T-helper 1 cell (primary cell): ENCODE results near the gene ICA1.

ENCODE experiments used
- DNase-seq, 5 donors: peaks; one replicate each; pipeline ENCODE4 v3.0.0-alpha.2; 2012 to 2020

Gene ICA1

GRCh38 chr7:8157296-8157695, 104.7 kb downstream of the ICA1 start:
- DNase-seq = no peak

DNA sequence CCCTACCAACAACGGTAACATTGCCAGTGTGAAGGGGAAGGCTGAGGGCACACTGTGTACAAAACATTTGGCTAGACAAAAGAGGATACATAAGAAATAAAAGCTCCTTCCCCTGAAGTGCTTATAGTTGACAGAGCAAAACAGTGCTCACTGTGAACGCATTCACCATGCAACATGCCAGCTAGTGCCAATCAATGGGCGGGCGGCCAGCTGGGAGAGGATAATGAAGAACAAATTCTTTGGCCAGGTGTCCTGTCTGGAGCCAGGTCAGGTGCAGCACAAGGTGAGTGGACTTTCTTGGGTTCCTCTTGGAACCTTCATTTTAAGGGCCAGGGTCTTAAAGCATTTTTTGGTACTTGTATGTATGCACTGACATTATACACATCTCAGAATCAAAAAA, 106.1 kb downstream of the ICA1 start:
- no peak for DNase-seq

GRCh38 chr7:8154272-8154671, 107.7 kb downstream of the ICA1 start:
- no peak for DNase-seq

GRCh38 chr7:8152489-8153192, 109.3 kb downstream of the ICA1 start:
- DNase-seq = no peak

DNA sequence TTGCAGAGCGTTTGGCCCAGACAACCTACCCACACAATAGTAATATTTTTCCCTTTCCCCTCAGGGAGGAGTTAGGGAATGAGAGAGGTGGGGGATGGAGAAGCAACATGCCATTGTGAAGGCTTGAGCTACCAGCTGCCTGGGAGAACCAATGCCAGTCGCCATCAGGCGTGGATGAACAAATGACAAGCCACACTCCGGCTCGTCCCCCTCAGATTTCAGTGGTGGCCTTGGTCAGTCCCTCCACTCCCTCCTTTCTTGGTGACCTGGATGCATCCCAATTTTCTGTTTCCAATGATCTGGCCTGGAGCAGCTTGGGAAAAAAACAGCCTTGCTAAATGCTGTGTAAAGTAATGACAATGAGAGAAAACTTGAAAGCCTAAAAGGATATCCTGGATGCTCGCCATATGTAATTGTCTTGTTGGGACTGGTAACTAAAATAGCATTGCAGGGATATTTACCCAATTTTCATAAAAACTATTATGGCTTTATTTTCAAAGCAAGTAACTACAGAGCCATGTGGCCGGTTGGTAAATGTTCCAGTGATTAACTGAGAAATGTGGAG, 110.7 kb downstream of the ICA1 start:
- DNase-seq = no peak

DNA sequence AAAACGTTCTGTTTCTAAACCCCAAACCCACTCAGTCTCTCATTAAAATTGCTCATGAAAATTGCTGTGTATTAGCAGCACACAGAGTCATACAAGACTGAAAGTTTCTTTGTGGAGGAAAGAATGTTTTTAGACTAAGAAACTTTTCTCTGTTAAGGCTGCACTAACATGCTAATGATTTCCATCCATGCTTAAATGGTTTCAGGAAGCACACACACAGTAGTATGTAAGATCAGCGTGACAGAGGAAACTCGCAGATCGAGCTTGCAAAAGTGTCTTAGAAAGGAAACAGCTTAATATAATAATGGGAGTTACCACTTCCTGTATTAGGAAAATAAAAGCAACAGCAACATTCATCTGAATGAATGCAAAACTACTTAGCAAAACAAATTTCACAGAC, 112.7 kb downstream of the ICA1 start:
- DNase-seq = peak in 1 of 5 donors; percentile 34

GRCh38 chr7:8147760-8148463, 114.1 kb downstream of the ICA1 start:
- DNase-seq = no peak

GRCh38 chr7:8146788-8147413, 115.1 kb downstream of the ICA1 start:
- DNase-seq = no peak

DNA sequence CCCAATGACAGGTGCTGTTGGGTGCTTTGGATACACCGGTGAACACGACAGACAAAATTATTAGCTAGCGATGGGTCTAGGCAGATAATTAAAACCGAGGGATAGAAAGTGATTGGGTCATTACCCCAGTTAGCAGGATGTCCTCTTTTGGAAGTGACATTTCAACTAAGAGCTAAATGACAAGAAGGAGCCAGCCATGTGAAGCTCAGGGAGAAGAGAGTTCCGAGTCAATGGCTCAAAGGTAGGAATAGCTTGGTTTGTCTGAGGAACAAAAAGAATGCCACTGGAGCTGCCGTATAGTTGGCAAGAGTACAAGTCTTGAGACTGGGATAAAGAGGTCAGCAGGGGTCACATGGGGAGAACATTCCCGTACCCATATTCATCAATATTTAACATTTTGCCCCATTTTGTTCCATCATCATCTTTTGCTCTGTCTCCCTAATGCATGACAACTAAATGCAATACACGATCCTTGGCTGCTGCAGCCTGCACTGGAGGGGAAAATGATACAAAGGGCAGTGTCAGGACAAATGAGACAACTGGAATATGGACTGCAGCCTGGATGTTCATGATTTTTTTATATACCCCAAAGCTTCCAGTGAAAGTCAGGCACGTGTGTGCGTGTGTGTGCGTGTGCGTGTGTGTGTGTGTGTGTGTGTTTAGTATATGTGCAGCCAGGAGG, 115.7 kb downstream of the ICA1 start:
- no peak for DNase-seq

DNA sequence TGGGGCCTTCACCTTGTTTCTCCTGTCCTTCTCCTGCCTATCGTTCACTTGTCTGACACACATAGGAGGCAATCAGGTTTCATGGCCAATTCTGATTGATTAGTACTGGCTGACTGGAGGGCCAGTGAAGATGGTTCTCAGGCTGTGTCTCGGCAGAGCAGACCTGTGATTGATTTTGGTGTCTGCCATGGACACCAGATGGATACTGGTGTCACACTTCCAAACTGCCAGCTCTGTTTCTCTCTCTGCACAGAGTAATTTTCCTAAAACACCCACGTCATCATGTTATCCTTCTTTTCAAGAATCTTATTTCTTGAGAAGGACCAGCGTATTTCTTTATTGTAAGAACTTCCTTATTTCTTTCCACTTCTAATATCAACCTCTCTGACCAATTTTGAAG, 117.1 kb downstream of the ICA1 start:
- no peak for DNase-seq

GRCh38 chr7:8143151-8143874, 118.7 kb downstream of the ICA1 start:
- DNase-seq = no peak

DNA sequence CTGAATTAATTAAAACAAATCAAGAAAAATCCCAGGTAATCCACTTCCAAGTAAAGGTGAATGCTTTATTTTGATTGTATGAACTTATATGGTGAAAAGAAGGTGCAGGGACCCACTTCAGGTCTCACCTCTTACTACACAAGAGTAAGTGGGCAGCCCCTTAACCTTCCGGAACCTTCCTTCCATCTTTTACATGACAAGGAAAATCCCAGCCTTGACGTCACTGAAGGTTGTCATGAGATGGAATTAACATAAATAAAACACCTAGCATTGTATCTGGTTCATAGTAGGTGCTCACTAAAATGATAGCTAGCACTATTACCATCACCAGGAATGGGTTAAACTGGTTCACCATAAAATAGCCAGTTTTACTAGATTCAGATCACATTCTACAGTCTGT, 119.5 kb downstream of the ICA1 start:
- DNase-seq = no peak

DNA sequence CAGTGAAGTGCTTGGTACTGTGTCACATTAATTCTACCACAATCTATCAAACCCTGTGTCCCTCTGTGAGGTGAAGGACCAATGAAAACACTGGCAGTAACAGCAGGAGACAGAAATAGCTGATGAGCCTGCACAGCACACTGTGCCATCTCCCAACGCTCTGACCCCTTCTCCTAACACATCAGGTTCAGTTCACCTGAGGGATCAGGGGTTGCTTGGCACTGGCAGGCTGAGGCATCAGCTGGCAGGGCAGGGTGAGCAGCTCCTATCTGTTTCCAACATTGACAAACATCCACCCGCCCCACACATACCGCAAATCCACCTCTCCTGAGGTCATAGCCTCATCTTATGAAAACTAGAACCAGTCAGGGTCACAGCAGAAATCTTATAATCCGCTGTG, 120.9 kb downstream of the ICA1 start:
- no peak for DNase-seq

GRCh38 chr7:8136051-8136730, 125.8 kb downstream of the ICA1 start:
- no peak for DNase-seq

GRCh38 chr7:8135417-8135816, 126.5 kb downstream of the ICA1 start:
- no peak for DNase-seq

GRCh38 chr7:8134089-8134733, 127.8 kb downstream of the ICA1 start:
- DNase-seq = peak in 1 of 5 donors; percentile 81

- DNase-seq = no peak
Measured at GRCh38 chr7:8133188-8133848, 128.6 kb downstream of the ICA1 start.

DNA sequence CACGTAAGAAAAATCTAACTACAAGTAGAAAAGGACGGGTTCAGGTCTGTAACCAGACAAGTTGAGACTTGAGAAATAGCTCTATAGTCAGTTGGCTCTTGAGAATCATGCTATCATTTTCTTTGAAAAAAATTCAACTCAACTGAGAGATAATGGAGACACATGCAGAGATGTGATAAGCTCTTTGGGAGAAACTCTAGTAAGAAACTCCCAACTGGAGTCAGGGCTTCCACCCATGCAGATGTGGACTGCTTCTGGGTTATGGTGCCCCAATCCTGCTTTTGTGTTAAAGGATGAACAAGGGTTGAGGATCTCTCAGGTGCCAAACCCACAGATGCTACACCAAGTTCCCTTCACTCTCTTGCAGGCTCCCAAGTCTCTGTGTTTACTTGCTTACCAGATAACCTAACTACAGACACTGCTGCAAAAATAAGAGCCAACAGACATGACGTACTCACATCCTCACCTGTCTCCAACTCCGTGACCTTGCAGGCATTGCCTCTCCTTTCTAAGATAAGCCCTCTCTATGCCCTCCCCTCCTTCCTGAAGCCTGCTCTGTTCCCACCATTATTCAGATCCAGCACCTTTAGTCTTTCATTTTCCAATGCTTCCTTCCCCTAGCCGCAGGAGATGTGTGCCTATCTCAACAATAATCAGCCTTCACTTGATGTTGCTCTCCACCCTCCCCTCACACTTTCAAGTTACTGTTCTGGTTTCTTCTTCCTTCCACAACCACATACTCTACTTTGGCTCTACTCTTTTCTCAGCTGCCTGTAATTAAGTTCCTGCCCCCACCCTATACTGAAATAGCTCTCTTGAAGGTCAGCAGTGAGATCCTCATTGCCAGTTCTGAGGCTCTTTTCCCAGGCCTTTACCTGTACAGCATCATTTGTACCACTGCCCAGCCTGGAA, 130.0 kb downstream of the ICA1 start:
- DNase-seq = peak; percentile 20 to 71 (median 44)

GRCh38 chr7:8130663-8131062, 131.3 kb downstream of the ICA1 start:
- DNase-seq = no peak

DNA sequence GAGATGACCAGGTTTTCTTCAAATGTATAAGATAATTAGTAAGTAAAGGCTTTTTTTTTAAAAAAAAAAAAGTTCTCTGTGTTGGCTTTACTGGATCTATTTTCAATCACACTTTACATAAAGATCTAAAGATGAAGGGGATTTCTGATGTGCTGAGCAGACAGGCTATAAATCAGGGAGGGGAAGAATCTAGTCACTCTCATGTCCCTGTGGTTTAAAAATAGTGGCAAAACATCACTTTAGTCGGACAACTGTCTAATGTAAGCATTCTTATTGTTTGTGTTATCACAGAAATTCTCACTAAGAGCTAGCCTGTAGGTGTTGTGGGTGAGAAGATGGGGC, 132.7 kb downstream of the ICA1 start:
- no peak for DNase-seq
